ENCODE results near the gene CCDC146.
"Not testable (repeated sequence)": the region's sequence is repeated elsewhere in the genome, so short reads cannot be mapped to it uniquely, and the experiment has no call there.

CCDC146 gene

DNA sequence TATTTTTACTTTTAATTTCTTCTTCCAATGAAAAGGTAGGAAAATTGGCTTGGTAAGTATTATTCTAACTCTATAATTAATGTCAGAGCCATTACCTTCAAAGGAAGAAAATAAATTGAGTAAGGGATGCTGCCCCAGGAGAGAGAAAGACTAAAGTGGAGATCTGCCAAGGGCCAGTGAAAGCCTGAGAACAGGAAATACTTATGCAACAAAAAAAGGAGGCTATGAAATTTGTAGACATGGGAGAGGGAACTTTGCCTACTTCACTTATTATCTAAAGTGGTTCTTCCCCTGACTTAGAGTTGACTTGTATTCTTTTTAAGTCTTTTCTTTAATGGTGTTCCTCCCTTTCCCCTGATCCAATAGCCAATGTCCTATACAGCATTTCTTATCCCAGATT is 29.8 kb downstream of the CCDC146 start:
- DNase-seq, result not testable (repeated sequence)

DNA sequence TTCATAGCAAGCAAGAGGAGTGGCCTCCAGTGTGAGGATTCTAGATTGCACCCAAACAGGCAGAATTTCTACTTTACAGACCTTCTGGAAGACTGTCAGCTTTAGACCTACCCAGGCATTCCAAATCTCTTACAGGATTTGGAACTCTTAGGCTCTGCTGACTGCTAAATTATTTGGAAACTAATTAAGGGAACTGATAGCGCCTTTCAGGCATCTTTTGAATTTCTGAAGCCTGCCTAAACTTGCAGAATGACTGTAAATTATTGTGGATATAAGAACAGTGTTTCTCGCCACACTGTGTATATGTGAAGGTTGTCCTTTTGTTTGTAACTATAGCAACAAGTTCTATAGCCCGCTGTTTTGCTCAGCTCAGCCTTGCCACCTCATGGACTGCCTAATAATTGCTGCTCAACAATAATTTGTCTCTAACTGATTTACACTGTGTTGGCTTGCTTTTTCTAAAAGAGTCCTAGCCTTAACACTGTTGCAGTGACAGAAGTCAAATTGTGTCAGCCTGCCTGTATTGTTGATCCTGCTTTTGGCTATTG is 32.6 kb downstream of the CCDC146 start:
- DNase-seq, result not testable (repeated sequence)

DNA sequence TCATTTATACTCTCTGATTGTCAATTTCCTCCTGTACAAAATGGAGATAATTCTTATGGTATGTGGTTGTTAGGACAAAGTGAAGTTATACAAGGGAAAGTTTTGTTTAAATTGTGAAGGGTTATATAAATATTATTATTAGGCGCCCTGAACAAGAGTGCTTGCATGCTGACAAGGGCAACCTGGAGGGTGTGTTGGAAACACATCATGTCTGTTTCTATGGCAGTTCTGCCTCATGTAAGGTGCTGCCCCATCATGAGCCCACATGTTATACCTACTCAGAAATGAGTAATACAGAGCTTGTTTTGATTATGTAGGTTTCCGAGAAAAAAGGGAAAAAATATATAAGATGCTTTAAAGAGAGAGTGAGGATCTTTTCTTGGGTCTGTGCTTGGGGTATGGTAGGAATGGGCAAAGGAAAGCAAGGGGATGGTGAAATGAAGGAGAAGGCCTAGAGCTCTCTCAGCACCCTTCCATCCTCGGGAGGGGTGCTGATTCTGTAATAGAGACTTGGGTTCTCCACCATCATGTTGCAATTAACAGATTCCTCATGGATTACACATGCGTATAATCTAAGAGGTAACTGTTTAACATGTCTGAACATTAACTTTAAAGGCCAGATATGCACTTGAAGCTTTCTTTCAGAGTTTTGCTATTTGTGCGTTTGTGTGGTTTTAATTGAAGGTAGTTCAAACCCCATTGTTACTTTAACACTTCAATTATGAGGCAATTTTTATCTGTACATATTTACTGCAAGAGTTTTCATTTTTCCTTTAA is 33.4 kb downstream of the CCDC146 start:
- not testable (repeated sequence) for DNase-seq

DNA sequence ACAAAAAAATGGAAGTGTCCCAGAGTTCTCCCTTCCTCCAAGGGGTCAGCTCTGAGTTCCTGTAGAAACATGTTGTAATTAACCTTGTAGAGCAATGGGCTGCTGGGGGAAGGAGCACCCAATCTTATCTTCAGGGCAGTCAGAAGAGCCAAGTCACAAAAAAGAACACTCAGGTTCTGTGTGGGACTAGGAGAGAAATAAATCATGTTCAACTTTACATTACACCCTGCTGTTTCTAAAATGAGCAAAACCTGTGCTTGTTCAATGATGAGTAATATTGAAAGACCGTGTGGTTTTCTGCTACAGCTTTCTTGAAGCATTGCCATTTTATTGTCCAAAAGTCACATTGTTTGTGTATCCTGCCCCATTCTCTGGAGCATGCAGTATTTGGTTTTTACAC is 34.6 kb downstream of the CCDC146 start:
- not testable (repeated sequence) for DNase-seq

DNA sequence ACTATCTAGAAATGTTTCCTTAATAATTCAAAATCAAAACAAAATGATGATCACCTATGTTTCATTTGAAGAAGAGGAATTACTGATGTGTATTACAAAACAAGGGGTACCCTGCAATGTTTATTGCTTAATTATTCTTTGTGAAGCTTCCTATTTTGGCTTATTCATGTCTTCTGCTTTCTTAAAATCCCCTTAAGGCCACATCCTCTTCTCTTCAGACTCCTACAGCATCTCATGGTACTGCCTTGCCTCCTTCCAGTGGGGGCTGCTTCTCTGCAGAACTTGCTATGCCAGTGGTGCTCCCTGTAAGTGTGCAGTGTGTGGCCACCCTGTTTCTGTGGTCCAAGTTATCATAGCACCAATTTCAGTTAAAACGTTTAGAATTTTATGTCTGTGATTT is 35.0 kb downstream of the CCDC146 start:
- DNase-seq, result no peak

DNA sequence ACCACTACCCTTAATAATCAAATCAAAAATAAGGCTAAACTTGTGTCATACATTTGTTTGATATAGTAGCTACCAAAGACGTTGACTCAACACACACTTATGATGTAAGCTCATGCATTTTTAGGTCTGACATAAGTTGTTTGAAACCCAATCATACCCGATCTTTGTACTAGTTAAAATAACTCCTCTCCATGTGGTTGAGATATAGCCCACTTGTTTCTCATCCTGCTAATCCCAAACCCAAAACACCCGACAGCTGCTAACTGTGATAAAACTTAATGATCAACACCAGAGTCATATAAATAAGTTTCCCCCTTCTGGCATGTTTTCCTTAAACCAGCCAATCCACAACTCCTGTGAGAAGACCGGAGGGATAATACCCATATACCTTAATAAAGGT is 48.7 kb downstream of the CCDC146 start:
- not testable (repeated sequence) for DNase-seq

DNA sequence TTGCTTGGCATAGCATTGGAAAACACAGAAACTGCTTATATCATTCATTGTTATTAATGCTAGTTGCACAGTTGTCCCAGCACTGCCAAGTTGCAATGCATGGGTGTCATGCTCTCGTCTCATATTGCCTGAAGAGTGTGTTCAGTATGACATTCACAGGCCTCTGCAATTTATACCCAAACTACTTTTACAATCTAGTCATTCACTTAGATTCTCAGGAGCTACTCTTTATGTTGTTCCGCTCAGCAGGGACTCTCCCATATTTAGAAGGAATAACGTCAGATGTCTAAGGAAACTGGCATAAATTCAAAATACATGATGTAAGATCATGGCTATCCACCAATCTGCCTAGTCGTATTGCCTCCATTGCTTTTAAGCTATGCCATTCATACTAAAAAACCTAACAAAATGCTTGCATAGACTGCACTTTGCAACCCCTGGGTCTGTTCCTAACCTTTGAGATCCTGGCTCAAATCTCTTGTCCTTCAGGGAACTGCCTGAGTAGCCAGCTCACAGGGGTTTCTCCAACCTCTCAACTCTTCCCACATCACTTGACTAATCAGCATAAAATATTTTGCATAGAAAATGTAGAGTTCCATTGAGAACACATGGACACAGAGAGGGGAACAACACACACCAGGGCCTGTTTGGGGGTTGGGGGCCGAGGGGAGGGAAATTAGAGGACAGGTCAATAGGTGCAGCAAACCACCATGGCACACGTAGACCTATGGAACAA is 50.2 kb downstream of the CCDC146 start:
- DNase-seq, result not testable (repeated sequence)

DNA sequence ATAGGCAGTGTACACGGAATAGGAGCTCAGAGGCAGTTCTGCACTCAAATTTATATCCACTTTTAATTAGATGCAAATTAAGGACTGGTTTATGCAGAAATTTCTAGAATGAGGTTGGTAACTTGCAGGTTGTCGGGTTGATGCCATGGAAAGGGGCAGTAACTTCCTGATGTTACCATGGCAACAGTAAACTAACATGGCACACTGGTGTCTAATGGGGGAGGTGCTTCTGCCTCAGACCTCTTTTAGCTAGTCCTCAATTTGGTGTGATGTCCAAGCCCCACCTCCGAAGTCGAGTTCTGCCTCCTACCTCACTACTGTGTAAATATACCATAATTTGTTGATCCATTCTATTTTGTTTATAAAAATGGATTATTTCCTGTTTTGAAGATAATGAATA is 52.0 kb downstream of the CCDC146 start:
- DNase-seq, result not testable (repeated sequence)

DNA sequence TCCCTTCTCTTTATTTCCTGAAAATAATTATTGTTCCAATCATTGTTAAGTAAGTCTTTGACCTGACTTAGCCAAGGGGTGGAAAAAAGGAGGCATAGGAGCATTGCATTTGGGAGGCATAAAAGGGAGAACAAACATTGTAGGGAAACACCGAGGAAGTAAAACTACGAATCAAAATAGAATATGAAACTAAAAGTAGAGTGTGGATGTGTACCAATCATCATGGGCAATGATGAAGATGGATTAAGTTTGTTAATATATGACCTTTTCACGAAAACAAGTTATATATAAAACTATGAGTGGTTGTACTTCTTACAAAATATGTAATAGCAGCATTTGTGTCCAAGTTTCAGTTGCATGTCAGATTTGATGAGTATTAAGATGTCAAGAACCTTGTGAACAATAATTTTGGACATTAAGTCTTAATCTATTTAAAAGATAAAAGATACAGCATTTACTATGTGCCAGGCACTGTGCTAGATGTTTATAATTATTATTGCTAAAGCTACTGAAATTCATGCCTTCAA is 52.9 kb downstream of the CCDC146 start:
- not testable (repeated sequence) for DNase-seq

DNA sequence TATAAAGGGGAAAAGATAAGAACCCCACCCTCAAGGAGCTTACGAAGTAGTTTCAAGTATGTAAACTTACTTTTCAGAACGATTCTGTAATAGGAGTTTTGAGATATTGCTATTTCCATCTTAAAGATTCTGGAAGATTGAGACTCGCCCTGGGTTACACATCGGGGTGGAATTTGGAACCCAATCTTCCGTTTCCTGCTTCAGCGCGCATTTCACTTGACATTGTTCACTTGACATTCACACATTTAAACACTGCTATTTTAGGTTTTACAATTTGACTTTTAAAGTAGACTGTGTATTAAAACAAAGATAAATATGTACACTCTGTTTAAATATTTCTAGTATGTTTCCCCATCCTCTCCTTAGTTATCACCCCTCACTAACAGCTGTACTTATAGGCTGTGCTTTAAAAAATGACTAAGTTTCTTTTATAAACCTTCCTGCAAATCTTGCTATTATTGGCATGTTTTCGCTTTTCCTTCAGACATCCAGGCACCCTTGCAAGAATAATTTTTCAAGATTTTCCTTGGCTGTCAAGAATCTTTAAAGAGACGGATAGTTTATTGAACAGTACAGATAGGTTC is 55.0 kb downstream of the CCDC146 start:
- DNase-seq, result not testable (repeated sequence)

DNA sequence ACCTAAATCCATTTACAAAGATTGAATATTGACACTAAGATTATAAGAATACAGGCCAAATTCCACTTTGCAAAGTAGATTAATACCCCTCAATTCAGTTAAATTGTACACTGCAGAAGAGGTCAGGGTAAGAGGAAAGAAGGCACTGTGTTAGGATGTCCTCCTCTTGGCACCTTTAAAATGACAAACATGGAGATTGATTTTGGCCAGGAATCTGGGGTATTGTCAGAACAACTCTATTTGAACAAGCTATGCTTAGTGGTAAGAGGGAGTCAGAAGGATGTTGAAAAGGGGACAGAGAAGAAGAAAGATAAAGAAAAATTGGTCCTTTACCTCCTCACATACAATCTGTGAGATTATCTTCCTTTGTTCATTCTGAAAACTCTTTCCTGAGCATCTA is 55.6 kb downstream of the CCDC146 start:
- DNase-seq, result not testable (repeated sequence)

DNA sequence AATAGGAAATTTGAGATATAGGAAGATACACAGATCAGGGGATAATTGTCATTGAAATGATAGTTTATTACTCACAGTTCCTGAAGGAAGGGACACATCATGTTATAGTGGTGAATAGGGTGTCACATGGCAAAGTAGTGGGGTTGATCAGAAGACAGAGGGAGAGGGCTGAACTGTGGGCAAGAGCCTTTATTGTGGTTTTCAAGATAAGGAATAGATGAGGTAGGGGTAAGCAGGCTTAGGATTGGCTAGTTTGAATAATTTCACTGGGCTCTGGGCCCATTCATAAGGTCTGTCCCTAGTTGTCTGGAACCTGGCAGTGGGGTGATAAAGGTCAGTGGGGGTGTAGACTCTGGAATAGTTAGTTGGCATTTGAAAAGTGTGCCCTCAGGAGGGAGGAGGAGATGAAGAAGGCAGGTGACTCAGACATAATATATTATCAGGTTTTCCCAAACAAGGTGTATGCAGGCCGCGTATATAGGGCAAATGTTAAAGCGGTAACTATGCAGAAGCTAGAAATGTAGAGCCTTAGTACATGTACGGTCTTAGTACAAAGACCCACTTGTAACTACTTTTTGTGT is 58.7 kb downstream of the CCDC146 start:
- DNase-seq, result no peak

DNA sequence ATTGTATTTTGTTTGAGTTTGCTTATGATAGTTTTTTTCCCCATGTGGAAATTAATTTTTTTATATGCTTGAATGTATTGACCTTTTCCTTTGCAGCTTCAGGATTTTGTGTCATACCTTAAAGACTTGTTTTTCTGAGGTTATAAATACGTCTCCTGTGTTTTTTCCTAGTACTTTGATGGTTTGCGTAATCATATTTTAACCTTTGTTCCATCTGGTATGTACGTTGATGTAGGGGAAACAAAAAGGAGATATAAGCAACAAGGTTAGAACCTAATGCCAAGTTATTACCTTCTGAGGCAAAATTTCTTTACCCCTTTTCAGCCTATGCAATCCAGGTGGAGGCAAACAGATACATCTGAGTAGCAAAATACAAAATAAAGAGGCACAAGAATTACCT is 59.3 kb downstream of the CCDC146 start:
- no peak for DNase-seq

DNA sequence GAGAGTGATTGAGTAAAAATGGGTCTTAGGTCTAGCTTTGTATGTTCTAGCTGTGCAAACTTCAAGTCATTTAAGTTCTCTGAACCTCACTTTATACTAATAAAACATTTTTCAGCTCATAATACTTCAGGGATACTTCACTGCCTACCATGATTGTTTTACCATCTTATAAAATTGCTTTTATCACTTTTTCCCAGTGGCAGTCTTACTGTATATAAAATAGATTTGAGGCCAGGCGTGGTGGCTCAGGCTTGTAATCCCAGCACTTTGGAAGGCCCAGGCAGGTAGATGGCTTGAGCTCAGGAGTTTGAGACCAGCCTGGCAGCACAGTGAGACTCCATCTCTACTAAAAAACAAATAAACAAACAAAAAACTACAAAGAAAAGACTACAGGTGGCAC is 59.8 kb downstream of the CCDC146 start:
- no peak for DNase-seq

DNA sequence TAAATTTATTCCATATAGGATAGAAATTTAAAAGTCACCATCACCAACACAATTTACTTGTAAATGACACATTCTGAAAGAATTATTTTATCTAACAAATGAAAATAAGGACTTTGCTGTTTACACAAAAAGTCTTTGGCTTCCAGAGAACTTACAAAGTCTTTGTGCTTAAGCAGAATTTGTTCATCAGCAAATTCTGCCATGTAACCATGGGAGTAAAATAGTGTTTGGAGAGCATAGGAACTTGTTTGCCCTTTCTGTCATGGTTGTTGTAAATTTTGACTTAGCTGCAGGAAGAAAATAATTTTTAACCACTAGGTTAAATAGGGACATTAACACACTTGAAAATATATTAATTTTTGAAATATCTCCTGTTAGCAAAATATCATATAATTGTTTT is 62.0 kb downstream of the CCDC146 start:
- no peak for DNase-seq

DNA sequence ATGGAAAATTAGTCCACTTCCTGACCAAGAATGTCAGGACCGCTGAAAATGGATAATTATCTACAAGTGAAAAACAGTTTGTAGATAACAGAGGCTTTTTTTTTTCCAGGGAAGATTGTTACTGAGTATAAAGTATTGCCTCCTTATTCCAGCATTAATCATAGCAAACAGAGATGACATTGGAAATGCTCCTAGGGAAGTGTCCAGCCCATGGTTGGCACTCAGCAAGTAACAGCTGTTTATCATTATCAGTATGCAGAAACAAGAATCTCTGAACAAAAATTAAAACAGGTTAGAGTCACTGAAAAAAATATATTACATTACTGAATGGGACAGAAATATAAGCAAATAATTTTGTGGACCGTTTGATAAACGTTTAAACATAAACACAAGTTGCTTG is 62.6 kb downstream of the CCDC146 start:
- DNase-seq, result no peak

DNA sequence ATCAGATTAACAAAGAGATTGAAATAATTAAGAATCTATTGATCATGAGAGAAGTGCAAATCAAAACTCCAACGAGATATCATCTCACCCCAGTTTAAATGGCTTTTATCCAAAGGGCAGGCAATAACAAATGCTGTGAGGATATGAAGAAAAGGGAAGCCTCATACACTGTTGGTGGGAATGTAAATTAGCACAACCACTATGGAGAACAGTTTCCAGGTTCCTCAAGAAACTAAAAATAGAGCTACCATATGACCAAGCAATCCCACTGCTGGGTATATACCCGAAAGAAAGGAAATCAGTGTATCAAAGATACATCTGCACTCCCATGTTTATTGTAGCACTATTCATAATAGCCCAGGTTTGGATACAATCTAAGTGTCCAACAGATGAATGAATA is 63.5 kb downstream of the CCDC146 start:
- no peak for DNase-seq

DNA sequence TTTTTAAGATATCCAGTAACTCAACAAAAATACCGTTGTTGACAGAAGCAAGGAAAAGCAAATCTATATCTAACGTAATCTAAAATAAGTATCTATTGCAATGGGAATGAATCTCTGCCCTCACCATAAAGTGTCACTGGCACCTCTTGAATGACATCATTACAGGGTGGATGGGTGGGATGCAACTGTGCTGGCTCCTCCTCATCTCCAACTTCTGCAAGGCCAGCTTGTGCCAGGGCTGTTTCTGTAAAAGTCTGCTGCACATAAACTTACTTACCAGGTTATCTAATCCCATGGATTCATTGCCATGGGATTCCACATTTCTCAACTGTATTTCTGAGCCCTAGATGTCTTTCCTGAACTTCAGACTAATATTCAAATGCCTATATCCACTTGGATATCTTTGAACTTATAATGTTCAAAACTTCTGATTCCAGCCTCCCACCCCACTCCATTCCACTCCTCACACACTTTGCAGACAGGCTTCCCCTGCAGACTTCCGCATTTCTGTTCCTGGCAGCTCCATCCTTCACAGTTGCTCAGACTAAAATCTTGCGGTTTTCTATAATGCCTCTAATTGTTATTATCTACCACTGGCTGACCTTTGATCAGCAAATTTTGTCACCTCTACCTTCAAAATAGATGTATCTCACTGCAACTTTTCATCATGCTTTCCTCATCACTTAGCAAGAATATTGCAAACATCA is 66.5 kb downstream of the CCDC146 start:
- no peak for DNase-seq

DNA sequence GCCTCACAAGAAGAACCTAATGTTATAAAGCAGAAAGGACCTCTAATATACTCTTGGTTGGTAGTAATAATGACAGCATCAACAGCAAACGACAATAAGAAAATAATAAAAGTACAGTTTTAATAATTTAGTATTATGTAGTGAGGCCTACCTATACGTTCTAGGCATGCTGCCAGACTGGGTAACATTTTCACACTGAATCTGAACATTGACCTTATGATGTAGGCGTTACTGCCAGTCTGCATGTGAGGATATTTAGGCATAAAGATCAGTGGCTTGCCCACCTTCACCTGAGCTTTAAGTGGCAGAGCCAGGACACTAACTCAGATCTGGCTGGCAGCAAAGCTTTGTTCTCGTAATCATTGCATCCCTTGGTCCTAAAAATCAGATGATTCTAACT is 74.7 kb downstream of the CCDC146 start:
- no peak for DNase-seq

DNA sequence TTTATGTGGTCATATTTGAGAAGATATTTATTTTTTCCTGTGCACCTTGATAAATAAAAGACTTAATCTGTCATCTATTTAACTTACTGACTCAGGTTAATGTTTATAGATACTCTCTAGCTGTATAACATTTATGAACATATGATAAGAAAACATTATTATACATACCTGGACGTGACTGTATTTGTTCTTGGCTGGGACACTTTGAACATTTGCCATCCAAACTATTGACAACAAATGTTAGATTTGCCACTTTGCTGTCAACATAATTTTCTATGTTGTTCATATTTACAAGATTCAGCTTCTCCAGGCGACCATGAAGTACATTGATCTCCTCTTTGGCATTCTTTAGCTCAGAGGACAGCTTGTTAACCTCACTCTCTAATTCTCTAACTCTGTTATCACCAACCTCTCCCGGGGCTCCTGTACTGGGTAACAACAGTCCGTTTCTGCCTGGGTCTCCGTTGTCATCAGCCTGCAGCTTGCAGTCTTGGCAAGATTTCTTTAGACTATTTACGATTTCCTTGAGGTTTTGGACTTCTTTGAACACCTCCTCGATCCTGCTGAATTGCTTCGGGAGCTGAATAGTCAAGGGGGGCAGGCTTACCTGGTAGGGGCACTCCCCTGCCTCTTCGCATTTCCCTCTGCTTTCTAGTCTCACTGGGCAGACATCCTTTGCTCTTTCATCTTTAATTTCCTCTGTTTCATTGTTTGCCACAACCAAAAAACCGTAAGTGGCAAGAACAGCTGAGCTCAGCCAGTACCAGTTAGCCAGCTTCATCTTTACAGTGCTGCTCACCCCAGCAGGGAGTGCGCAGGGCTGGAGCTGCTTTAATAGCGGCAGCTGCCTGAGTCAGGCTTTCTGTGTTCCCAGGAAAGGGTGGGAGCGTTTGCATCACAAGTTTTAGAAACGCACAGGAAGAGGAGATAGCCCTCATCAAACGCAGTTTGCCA is 76.9 kb downstream of the CCDC146 start, which contains the start of gene FGL2:
TSS of gene FGL2 (minus strand) at position 807 of the 954 bp plus-strand sequence. CDS start at position 781, 26 bp downstream.
- DNase-seq, result no peak

DNA sequence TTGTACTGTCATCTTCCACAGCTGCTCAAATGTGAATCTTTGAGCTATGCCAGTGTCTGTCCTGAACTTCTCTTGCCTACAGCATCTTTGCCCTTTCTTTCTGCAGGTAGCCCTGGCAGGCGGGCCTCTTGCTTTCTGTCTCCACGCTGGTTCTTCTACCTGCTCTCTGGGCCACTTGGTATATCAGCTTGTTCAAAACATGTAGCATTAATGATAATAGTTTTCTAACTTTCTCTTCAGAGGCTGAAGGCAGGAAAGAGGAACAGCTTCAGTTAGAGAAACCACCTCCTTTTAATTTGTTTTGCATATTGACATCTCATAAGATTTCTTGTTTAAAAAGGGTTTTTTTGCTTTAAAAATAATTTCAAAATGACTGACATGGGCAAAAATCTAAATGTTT is 78.1 kb downstream of the CCDC146 start:
- DNase-seq, result no peak
